Bone marrow (tissue), 2 donors: ENCODE results near the gene INPP5A.
"Not testable (repeated sequence)": the region's sequence is repeated elsewhere in the genome, so short reads cannot be mapped to it uniquely, and the experiment has no call there.

Experiments used
- DNase-seq, 2 donors: peaks; one replicate each; lab custom pipeline; 2025; lab: John Stamatoyannopoulos, UW

The INPP5A gene

DNA sequence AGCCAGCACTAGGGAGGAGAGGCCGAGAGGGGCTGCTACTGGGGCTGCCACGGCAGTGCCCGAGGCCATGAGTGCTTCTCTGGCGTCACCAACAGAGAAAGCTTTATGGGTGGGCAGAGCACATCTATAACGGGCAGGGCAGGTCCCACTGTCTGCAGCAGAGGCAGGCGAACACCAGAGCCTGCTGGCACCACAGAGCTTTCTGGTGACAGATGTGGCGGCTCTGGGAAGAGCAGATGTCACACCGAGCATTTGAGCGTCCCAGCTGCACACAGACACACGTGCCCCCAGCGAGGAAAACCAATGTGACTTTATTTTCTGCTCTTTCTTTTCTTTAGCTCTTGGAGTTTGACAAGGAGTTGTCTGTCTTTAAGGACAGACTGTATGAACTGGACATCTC is 227.8 kb downstream of the INPP5A start:
- DNase-seq, result no peak

DNA sequence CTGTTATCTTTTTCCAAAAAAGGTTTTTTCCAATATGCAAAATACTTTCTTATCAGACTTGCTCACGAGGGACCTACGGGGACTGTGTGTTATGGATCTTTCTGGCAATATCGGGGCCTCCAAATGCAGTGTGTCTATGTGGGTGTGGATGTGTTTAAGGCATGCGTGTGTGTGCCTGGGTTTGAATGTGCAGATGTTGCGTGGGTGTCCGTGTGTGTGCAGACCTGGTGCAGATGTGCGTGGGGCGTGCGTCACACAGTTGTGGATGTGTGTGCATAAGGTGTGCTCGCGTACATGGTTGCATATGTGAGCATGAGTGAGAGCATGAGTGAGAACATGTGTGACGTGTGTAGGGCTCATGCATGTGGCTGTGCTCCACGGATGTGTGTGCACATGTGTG is 228.7 kb downstream of the INPP5A start:
- no peak for DNase-seq

DNA sequence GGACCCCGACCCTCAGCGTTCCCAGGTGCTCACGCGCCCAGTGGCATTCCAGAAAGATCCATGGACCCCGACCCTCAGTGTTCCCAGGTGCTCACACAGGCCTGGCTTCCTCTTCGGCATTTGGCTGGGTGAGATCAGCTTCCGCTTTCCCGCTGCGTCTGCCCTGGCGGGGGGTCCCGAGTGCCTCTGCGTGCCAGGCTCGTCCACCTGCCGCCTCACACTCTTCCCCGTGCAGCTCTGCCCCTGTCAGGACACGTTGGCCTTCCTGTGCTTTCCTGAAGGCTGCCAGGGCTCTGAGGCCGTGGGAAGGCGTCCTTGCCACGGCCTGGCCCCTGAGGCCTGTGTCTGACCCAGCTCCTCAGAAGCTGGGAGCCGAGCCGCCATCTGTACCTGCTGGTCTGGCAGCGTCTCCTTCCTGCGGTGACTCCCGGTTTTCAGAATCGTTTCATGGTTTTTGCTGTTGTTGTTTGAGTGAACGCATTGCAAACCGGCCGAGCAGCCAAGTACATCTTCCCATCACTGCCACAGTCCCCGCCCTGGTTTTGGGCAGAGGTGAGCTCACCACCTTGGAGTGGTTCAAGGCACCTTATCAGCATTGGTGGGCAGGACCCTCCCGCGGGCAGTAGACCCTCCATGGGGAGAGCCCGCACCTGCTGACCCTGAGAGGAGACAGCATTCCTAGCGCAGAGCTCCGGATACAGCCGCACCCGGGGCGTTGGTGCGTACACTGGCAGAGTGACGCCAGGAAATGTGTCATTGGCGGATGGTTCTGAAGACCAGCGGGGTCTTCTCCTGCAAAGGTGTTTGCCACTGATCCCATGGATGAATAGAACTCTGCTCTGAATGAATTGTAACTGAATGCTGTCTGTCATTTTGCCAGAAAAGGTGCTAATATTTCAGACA is 231.0 kb downstream of the INPP5A start:
- DNase-seq, result no peak

- no peak for DNase-seq
These were observed 232.8 kb downstream of the INPP5A start for GRCh38 chr10:132770061-132771021.

GRCh38 chr10:132772816-132773215 is 235.2 kb downstream of the INPP5A start:
- DNase-seq, result not testable (repeated sequence)

DNA sequence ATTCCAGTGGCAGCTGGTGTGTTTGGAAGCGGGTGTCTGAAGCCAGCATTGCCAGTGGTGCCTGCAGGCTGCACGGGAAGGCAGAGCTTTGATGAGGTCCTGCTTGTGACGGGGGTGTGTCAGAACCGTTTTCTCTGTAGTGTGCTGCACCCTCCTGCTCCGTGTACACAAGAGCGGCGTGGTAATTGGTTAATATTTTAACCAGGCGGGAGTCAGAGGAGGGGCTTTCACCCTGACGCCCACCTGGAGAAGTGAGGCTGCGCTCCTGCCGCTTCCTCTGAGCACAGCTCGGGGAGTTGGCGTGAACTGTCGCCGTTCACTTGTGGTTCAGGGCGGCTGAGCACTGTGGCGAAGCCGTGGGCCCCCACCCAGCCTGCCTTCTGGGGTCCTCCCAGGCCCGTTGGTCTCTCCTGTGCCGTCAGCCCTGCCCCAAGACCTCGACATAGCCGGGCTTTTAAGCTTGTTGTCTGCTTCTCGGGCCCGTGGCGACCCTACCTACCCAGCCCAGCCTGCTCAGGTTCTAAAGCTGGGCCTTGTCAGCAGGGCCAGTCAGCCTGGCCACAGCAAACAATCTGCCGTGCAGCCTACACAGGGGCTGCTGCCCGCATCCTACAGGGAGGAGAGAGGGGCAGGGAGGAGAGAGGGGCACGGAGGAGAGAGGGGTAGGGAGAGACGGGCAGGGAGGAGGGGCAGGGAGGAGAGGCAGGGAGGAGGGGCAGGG is 236.8 kb downstream of the INPP5A start:
- DNase-seq, result no peak

DNA sequence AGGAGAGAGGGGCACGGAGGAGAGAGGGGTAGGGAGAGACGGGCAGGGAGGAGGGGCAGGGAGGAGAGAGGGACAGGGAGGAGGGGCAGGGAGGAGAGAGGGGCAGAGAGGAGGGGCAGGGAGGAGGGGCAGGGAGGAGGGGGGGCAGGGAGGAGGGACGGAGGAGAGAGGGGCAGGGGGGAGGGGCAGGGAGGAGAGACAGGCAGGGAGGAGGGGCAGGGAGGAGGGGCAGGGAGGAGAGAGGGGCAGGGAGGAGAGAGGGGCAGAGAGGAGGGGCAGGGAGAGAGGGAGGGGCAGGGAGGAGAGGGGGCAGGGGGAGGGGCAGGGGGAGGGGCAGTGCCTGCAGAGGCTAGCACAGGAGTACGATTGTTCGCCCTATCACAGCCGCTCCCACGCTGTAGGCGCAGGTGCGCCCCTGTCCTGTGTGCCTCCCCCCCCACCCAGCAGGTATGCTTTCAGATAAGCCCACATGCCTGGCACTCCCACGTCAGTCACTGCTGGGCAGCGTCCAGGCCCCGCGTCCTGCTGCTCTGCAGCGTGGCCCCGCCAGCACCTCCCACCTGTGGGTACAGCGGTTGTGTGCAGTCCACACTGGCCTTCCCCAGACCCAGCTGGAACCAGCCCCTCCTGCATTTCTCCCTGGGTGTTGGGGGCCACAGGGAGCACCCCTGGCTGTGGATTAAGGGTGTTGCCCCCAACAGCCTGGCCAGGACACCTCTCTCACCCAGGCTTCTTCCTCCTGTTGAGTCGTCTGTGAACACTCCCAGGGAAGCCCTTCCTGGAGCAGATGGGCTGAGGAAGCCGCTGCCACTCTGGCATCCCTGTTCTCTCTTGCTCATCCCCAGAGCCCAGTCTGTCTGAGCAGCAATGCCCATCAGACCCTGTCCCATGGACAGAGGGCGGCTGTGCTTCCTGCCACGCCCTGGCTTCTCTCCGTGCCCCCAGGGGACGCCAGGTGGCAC is 237.6 kb downstream of the INPP5A start:
- no peak for DNase-seq

DNA sequence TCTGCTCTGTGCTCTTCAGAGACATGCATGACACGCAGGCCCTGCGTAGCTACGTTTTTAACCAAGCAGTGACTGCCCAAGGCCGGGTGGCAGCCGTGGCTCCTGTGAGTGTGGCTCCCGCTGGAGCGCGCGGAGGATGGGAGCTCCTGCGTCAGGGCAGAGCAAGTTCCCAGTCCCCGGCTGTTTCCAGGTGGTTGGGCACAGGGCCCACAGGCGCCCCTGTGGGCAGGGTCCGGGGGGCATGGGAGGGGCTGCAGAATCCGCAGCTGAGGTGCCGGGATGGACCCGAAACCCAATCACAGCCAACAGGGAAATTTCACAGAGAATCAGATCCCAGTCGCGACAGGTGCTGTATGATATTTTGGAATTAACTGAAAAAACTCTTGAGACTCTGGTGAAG is 238.6 kb downstream of the INPP5A start:
- no peak for DNase-seq

DNA sequence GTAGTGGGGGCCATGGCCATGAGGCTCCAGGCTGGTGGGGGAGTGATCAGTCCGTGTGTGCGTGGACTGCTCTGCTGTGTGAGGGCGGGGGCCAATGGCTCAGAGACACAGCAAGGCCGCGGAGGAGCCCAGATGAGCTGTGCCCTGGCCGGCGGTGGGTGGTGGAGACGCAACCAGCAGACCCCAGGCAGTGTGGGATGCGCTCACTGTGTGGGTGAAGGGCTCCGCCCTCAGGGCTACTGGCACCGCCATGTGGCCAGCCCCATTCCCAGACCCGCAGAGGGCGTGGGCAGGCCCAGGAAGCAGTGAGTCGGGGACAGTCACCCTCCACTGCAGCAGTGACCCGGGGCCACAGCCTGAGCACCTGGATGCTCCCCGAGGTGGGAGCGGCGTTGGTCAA is 239.2 kb downstream of the INPP5A start:
- no peak for DNase-seq

DNA sequence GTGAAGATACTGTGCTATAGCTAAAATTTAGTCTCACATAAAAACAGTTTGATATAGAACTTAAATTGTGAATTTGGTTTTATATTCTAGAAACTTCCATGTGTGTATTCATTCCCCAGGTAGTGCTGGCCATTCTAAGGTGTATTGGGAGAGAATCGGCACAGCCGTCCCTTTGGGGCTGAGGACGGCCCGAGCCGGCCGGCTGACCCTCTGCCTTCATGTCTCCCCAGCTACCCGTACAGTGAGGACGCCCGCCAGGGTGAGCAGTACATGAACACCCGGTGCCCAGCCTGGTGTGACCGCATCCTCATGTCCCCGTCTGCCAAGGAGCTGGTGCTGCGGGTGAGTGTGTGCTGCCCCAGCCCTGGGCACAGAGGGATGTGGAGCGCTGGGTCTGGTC is 239.9 kb downstream of the INPP5A start:
- no peak for DNase-seq

- no peak for DNase-seq
These were observed 242.1 kb downstream of the INPP5A start for GRCh38 chr10:132779549-132780294.

- DNase-seq, result no peak
These were observed 242.8 kb downstream of the INPP5A start for GRCh38 chr10:132780356-132780755.

DNA sequence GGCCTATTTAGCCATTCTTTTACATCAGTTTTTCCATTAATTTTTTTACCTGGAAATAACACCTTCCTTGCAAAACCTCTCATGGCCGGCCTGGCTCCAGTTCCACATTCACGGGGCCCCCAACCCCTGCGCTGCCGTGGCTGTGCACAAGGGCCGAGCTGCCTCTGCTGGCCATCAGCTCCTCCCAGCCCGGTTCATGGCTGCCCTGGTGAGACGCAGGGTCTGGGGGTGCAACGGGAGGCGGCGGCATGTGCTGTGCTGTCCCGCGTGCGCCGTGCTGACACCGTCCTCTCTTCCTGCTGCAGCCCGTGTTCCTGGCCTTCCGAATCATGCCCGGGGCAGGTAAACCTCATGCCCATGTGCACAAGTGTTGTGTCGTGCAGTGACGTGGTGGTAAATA is 244.0 kb downstream of the INPP5A start:
- DNase-seq, result no peak

GRCh38 chr10:132783165-132783939 is 245.8 kb downstream of the INPP5A start:
- no peak for DNase-seq

GRCh38 chr10:132783940-132784865 is 246.6 kb downstream of the INPP5A start:
- no peak for DNase-seq

- no peak for DNase-seq
These were observed 247.5 kb downstream of the INPP5A start for GRCh38 chr10:132784866-132785722.

DNA sequence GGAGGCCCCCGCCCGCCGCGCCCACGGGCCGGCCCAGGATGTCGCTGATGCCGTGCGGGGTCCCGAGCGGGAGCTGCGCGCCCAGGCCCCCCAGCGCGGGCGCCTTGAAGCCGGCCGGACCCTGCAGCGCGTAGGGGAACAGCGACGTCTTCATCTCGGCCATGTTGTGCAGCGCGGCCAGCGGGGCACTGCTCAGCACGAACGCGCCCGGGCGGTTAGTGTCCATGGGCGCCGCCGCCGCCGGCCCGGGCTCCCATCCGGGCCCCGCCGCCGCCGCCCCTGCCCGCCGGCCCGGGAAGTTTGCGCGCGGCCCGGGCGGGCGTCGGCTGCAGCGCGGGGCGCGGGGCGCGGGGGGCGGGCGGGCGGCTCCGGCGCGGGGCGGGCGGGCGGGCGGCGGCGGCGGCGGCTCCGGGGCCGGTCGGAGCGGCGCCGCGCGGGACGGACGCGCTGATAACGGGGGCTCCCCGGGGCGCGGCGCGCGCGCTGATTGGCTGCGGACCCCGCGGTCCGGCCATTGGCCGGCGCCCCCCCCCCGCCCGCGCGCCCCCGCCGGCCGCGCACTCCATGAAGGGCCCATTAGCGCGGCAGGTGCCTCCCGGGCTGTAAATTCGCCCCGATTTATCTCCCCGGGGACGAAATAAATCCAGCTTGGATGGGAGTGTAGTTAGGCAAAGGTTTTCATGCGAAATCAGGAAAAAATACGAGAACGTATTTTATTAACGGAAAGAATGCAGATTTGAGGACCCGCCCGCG is 248.3 kb downstream of the INPP5A start, which contains the start of gene NKX6-2:
TSS of gene NKX6-2 (minus strand) at position 425 of the 753 bp plus-strand sequence. CDS start at position 226, 199 bp downstream.
- no peak for DNase-seq
